Measurements from ENCODE around the gene CD3E.

DNA sequence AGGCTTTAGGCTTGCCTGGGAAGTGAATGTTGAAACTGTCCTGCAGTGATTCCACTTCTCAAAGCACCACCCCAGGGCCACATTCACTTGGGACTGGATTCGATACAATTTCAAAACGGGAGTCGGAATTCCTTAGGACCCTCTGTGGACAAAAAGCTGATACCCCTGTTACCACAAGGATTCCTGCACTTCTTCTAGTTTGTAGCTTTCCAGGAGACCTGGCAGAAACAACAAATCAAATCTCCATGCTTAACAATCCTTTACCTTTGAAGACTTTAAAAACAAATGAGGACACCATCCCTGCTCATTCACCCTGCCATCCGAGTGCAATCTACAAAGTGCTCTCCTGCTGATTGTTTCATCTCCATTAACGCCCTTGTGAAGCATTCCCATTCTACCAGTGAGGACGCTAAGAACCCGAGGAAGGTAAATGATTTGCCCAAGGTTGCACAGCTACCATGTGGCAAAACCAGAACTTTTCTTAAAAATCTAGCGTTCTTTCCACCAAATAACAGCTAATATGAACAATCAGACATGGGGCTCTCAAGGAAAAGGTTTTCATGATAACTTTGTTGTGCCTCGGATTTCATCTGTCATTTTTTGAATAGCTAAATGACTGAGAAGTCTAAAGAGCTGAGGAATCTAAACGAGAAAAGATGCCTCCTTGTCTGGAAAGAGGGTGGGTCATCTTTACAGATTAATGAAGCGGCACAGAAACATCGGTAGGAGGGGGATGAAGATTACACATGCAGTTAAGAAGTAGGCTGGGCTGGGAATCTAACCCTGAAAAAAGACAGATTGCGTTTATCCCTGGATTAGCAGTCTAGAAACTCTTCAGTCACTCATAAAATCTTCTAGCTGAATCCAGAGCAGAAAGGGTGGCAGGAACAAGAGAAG lies 39.7 kb upstream of the CD3E start:
- TF ChIP-seq CTCF (IDR thresholded peaks at IDR 0.05) (no peak), POLR2AphosphoS5 (IDR thresholded peaks at IDR 0.05; ENCODE audit: low read depth, low read length) (no peak), SIN3A (IDR thresholded peaks at IDR 0.05; ENCODE audit: borderline replicate concordance, insufficient read depth, low read depth, low read length) (no peak), TCF7L2 (IDR thresholded peaks at IDR 0.05; ENCODE audit: low read depth, low read length) (no peak)
- TF ChIP-seq, protein P1, sequence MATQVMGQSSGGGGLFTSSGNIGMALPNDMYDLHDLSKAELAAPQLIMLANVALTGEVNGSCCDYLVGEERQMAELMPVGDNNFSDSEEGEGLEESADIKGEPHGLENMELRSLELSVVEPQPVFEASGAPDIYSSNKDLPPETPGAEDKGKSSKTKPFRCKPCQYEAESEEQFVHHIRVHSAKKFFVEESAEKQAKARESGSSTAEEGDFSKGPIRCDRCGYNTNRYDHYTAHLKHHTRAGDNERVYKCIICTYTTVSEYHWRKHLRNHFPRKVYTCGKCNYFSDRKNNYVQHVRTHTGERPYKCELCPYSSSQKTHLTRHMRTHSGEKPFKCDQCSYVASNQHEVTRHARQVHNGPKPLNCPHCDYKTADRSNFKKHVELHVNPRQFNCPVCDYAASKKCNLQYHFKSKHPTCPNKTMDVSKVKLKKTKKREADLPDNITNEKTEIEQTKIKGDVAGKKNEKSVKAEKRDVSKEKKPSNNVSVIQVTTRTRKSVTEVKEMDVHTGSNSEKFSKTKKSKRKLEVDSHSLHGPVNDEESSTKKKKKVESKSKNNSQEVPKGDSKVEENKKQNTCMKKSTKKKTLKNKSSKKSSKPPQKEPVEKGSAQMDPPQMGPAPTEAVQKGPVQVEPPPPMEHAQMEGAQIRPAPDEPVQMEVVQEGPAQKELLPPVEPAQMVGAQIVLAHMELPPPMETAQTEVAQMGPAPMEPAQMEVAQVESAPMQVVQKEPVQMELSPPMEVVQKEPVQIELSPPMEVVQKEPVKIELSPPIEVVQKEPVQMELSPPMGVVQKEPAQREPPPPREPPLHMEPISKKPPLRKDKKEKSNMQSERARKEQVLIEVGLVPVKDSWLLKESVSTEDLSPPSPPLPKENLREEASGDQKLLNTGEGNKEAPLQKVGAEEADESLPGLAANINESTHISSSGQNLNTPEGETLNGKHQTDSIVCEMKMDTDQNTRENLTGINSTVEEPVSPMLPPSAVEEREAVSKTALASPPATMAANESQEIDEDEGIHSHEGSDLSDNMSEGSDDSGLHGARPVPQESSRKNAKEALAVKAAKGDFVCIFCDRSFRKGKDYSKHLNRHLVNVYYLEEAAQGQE (IDR thresholded peaks at IDR 0.05; ENCODE audit: insufficient read depth in 1 of 2, low read depth in 2 of 2, low read length in 1 of 2), result no peak

Data from Panc1 (cell line).